Measurements from ENCODE around the gene SEPTIN8.

Gene SEPTIN8

GRCh38 chr5:132763181-132764036, 13.6 kb downstream of the SEPTIN8 start:
- no peak for DNase-seq

- DNase-seq, result no peak
These were observed 14.6 kb downstream of the SEPTIN8 start for GRCh38 chr5:132762246-132763000.

- DNase-seq, result no peak
These were observed 15.5 kb downstream of the SEPTIN8 start for GRCh38 chr5:132761321-132762240.

GRCh38 chr5:132760601-132761317, 16.3 kb downstream of the SEPTIN8 start:
- DNase-seq, result no peak

GRCh38 chr5:132760049-132760420, 17.0 kb downstream of the SEPTIN8 start:
- no peak for DNase-seq

GRCh38 chr5:132759114-132760048, 17.7 kb downstream of the SEPTIN8 start:
- no peak for DNase-seq

- no peak for DNase-seq
These were observed 18.6 kb downstream of the SEPTIN8 start for GRCh38 chr5:132758451-132758850.

GRCh38 chr5:132756542-132756941, 20.5 kb downstream of the SEPTIN8 start:
- DNase-seq, result no peak

- no peak for DNase-seq
These were observed 22.1 kb downstream of the SEPTIN8 start for GRCh38 chr5:132754947-132755346.

GRCh38 chr5:132754111-132754510, 22.9 kb downstream of the SEPTIN8 start:
- DNase-seq, result no peak

- no peak for DNase-seq
These were observed 23.7 kb downstream of the SEPTIN8 start for GRCh38 chr5:132753135-132753987.

GRCh38 chr5:132752581-132753125, 24.4 kb downstream of the SEPTIN8 start:
- no peak for DNase-seq

- DNase-seq, result no peak
These were observed 25.0 kb downstream of the SEPTIN8 start for GRCh38 chr5:132751971-132752580.

- DNase-seq, result no peak
These were observed 25.6 kb downstream of the SEPTIN8 start for GRCh38 chr5:132751444-132751843.

- DNase-seq, result no peak
These were observed 26.4 kb downstream of the SEPTIN8 start for GRCh38 chr5:132750471-132751230.

- DNase-seq, result no peak
These were observed 27.5 kb downstream of the SEPTIN8 start for GRCh38 chr5:132749506-132749905.

GRCh38 chr5:132748522-132749000, 28.5 kb downstream of the SEPTIN8 start:
- no peak for DNase-seq
